Putamen (tissue), 1 donor: Measurements from ENCODE around the gene TM4SF20.
A peak's percentile ranks its signal among the peaks of the same experiment; 100 is the strongest.

Source experiments
- DNase-seq: peaks from one replicate; pipeline ENCODE4 v3.0.0-alpha.2; 2016; ENCODE audit warnings: low spot score

Gene TM4SF20

GRCh38 chr2:227379095-227379494 is at the start of gene TM4SF20:
TSS of gene TM4SF20 (minus strand) at chr2:227379306. CDS start at chr2:227379268, 38 bp downstream.
- DNase-seq: no peak

GRCh38 chr2:227428731-227429285 is 49.7 kb upstream of the TM4SF20 start:
- no peak for DNase-seq

- DNase-seq: no peak
These were observed 44.8 kb upstream of the TM4SF20 start for GRCh38 chr2:227423656-227424499.

GRCh38 chr2:227420087-227421052 is 41.3 kb upstream of the TM4SF20 start:
- no peak for DNase-seq

GRCh38 chr2:227416701-227417100 is 37.6 kb upstream of the TM4SF20 start:
- DNase-seq: no peak

GRCh38 chr2:227415538-227416424 is 36.7 kb upstream of the TM4SF20 start:
- DNase-seq: no peak

- DNase-seq: no peak
These were observed 35.7 kb upstream of the TM4SF20 start for GRCh38 chr2:227414846-227415245.

GRCh38 chr2:227413371-227413770 is 34.3 kb upstream of the TM4SF20 start:
- DNase-seq: no peak

GRCh38 chr2:227412877-227413276 is 33.8 kb upstream of the TM4SF20 start:
- no peak for DNase-seq

- no peak for DNase-seq
These were observed 32.9 kb upstream of the TM4SF20 start for GRCh38 chr2:227411990-227412350.

- no peak for DNase-seq
These were observed 32.3 kb upstream of the TM4SF20 start for GRCh38 chr2:227411320-227411989.

GRCh38 chr2:227410191-227410590 is 31.1 kb upstream of the TM4SF20 start:
- no peak for DNase-seq

- no peak for DNase-seq
These were observed 28.6 kb upstream of the TM4SF20 start for GRCh38 chr2:227407591-227408151.

- DNase-seq: peak; percentile 85
These were observed 27.3 kb upstream of the TM4SF20 start for GRCh38 chr2:227406177-227407031.

- DNase-seq: no peak
These were observed 25.6 kb upstream of the TM4SF20 start for GRCh38 chr2:227404585-227405271.

- DNase-seq: no peak
These were observed 23.9 kb upstream of the TM4SF20 start for GRCh38 chr2:227402959-227403358.

GRCh38 chr2:227402321-227402720 is 23.2 kb upstream of the TM4SF20 start:
- DNase-seq: no peak

- DNase-seq: no peak
These were observed 22.4 kb upstream of the TM4SF20 start for GRCh38 chr2:227401550-227401949.
